NAMALWA (cell line): ENCODE measurements around the gene TNFSF11.

Experiments
- DNase-seq: peaks from one replicate; pipeline ENCODE4 v3.0.0-alpha.2; 2015; ENCODE audit warnings: low spot score

Gene TNFSF11

GRCh38 chr13:42654212-42654611, 80.3 kb downstream of the TNFSF11 start:
- DNase-seq: no peak

DNA sequence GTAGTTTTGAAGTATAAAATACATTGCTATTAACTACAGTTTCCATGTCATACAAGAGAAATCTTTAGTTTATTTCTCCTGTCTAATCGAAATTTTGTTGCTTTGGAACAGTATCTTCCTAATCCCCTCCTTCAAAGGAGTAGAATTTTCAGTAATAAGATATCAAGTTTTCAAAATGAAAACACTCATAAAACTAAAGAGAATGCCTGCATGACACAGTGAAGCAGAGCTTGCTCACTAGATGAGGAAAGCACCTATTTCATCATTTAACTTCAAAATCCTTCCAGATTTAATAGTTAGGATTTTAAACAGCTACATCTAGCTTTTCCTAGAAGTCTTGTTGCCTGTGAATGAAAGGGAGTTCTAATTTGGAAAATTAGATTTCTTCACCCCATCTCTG, 80.8 kb downstream of the TNFSF11 start:
- DNase-seq: no peak

DNA sequence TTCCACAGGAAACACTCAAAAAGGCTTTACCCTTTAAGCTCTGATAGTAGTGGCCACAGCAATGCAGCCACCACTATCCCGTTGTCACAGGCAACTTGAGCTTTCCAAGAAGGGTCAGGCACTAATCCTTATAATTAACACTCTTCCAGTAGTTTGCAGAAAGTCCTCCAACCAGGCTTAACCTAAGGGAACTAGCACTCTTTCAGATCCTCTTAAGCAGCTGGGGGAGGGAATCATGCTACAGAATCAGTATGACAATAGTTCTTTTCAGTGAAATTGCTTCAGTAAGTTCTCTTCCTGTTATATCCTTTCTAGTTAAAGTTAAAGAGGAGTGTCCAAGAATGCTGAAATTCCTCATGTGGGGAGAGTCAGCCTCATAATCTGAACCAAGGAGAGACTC, 82.2 kb downstream of the TNFSF11 start:
- DNase-seq: no peak

DNA sequence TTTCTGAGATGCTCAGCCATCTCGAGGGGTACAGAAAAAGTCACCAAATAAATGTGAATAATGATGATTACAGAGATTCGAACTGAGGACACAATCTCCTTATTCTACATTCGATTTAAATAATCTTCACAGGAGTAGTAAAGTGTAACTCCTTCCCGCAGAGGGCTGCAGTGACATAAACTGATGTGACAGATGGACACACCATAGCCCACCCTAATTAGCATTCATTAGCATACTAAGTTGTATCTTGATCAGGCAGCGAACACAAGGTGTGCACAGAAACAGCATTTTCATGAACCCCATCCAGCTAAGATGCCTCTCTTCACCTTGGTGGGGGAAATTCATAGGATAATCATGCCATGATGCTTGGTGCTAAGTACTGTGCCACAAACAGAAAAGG, 83.0 kb downstream of the TNFSF11 start:
- no peak for DNase-seq
